DMS153 treated with DMSO at 0.1 percent for 48 hours (cell line): ENCODE data around the gene SMIM1.
"Not testable (repeated sequence)": the region's sequence is repeated elsewhere in the genome, so short reads cannot be mapped to it uniquely, and the experiment has no call there.

Experiments
- DNase-seq: peaks from one replicate; lab custom pipeline; 2025; ENCODE audit not compliant: unreplicated experiment; lab: John Stamatoyannopoulos, UW

SMIM1 gene

GRCh38 chr1:3789421-3790300 is 17.1 kb downstream of the SMIM1 start:
- DNase-seq = no peak

- no peak for DNase-seq
Measured at GRCh38 chr1:3790500-3790923, 18.0 kb downstream of the SMIM1 start.

GRCh38 chr1:3790952-3791351 is 18.4 kb downstream of the SMIM1 start:
- DNase-seq = no peak

- no peak for DNase-seq
Measured at GRCh38 chr1:3795453-3796214, 23.1 kb downstream of the SMIM1 start.

- peak; percentile 46 for DNase-seq
Measured at GRCh38 chr1:3796215-3797061, 23.9 kb downstream of the SMIM1 start, which contains the start of gene LRRC47. LRRC47 (minus strand) TSS chr1:3796498; CDS start chr1:3796476, 22 bp downstream.

- no peak for DNase-seq
Measured at GRCh38 chr1:3799976-3800685, 27.6 kb downstream of the SMIM1 start.

- DNase-seq = not testable (repeated sequence)
Measured at GRCh38 chr1:3800795-3801194, 28.2 kb downstream of the SMIM1 start.

- DNase-seq = no peak
Measured at GRCh38 chr1:3803905-3804626, 31.5 kb downstream of the SMIM1 start.

GRCh38 chr1:3804627-3804944 is 32.0 kb downstream of the SMIM1 start:
- DNase-seq = not testable (repeated sequence)

GRCh38 chr1:3805038-3805437 is 32.5 kb downstream of the SMIM1 start:
- DNase-seq = no peak

- DNase-seq = no peak
Measured at GRCh38 chr1:3807769-3808168, 35.2 kb downstream of the SMIM1 start.

- no peak for DNase-seq
Measured at GRCh38 chr1:3809680-3810079, 37.1 kb downstream of the SMIM1 start.

- DNase-seq = not testable (repeated sequence)
Measured at GRCh38 chr1:3810149-3810761, 37.7 kb downstream of the SMIM1 start.

GRCh38 chr1:3811595-3811911 is 39.0 kb downstream of the SMIM1 start:
- DNase-seq = no peak

- no peak for DNase-seq
Measured at GRCh38 chr1:3814065-3814464, 41.5 kb downstream of the SMIM1 start.

GRCh38 chr1:3814771-3815561 is 42.4 kb downstream of the SMIM1 start:
- DNase-seq = no peak

GRCh38 chr1:3816331-3817137 is 44.0 kb downstream of the SMIM1 start:
- DNase-seq = no peak

GRCh38 chr1:3817138-3817740 is 44.7 kb downstream of the SMIM1 start:
- DNase-seq = no peak
